Stimulated activated CD8-positive, alpha-beta memory T cell treated with anti-CD3 and anti-CD28 coated beads, Interleukin-7, amount 100 ng/mL, for 48 hours (primary cell): Measurements from ENCODE around the gene CAPNS1.
A peak's percentile ranks its signal among the peaks of the same experiment; 100 is the strongest.

ENCODE experiments used
- DNase-seq, 2 donors: peaks; one replicate each; pipeline ENCODE4 v3.0.0-alpha.2; 2020; ENCODE audit warnings: low read depth in 1 of 2; ENCODE audit errors: extremely low read depth in 1 of 2

The CAPNS1 gene

DNA sequence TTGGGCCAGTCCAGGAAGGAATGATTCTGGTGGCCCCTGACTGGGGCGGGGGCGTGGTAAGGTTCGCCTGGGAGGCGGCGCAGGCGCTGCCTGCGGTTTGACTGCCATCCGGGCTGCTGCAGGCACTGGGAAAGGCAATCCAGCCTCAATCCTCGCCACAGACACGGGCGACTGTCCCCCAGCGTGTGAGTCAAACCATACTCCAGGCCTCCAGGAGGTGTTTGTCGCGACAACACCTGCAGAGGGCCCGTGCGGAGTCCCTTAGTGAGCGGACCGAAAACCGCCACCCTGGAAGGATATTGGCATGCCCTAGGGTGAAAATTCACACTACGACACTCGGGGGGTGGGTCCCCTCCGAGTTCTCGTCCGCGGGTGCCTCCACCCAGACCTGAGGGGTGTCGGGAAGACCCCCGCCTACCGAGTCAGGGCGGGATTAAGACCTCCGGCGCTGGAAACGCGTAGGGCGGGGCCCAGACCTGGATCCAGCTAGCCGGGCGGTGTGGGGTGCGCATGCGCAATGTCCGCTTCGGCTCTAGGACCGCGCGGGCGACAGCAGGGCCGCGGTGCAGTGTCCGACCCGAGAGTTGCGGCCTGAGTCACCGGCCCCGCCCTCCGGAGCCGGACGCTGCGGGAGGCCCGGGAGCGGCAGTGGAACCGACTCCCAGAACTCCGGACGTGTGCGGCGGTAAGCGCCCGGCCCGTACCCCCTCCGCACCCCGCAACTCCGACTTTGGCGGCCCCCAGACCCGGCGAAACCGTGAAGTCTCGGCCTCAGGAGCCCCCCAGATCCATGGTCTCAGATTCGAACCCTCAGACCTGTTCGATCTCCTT lies at the start of gene CAPNS1:
Gene CAPNS1, plus strand, starts transcription at position 594 of the 831 bp plus-strand sequence. CDS start 946 bp downstream, outside the sequence.
- DNase-seq = peak; percentile 94 to 95

DNA sequence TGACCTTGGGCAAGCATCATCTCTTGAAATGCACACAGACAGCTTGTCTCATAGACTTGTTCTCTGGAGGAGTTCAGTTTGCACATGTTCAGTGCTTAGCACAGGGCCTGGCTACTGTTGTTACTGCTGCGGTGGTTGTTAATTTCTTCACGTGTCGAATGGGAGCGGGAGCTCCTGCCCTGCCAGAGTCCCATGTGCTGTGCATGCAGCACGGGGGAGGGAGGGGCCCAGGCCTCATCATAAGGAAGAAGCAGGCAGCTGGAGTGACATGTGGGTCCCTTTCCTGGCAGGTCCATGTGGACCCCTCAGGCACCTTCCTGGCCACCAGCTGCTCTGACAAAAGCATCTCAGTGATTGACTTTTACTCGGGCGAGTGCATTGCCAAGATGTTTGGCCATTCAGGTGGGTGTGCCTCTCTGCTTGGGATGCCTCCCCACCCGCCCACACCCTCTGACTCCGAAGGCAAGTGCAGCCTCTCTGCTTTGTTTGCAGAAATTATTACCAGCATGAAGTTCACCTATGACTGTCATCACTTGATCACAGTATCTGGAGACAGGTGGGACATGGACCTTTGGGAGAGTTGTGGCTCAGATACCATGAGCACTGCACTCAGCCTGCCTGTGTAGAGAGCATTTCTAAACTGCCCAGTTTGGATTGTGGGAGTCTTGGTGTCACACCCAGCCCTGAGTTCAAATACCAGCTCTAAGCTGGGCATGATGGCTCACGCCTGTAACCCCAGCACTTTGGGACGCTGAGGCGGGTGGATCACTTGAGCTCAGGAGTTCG lies 48.8 kb upstream of the CAPNS1 start:
- DNase-seq = no peak

DNA sequence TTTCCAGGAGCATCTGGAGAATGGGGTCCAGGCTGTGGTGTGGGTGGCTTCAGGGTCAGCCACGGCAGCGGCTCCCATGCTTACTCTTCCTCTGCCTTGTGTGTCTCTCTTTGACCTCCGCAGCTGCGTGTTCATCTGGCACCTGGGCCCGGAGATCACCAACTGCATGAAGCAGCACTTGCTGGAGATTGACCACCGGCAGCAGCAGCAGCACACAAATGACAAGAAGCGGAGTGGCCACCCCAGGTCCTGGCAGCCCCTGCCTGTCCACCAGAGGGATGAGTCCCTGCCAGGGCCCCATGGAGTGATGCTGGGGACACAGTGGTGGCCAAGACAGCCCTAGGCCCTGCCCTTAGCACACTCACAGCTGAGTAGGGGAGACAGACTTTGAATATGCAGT lies 47.3 kb upstream of the CAPNS1 start:
- DNase-seq = no peak

DNA sequence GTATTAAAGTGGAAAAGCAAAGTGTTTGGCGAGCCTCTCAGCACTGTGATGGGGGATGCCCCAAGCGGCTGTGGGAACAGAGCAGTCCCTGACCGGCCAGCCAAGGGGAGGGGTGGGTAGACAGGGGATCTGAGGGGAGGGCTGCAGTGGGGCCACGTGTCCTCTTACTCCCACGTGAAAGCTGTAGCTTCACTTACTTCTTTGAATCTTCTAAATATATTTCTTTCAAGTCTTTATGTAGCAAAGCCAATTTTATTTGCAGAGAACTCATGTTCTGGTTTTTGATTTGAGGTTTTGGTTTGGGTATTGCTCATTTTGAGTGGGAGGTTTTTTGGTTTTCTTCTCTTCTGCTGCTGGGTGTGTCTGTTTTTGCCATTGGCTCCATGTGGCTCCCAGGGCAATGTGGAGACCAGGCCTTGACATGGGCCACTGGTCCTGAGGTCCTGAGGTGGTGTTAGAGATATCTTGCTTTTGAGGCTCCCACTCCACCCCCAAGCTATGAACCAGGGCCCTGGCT lies 46.7 kb upstream of the CAPNS1 start:
- DNase-seq = peak in 1 of 2 donors; percentile 14

DNA sequence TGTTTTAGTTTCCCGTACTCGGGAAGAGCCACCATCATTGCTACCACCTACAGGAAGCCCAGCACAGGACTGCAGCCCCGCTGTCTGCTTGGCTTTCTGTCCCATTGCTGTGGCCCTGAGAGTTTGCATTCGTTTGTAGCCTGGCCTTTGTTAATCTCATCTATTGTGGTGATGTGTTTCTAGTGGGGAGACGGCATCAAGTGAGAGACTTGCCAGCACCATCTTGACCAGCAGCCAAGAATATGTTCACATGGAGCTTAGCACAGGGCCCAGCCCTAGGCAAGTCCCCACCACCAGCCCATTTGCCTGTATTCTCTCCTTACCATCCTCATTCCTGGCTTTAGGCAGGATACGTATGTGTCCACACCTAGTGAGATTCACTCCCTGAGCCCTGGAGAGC lies 46.2 kb upstream of the CAPNS1 start:
- DNase-seq = no peak

DNA sequence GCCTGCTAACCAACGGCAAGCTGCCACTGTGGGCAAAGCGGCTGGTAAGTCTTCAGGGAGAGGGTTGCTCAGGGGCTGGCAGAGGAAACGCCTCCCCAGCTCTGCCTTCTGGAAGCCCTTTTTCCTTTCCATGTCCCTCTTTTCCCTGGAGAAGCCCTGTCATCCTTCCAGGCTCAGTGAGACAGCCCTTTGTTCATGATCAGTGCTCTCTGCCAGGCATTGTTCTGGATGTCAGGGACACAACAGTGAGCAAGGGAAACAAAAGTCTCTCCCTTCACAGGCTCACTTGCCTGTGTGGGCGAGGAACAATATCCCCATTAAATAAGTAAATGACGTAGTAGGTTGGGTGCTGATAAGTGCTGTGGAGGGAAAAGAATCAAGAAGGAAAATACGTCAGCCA lies 42.8 kb upstream of the CAPNS1 start:
- DNase-seq = no peak

DNA sequence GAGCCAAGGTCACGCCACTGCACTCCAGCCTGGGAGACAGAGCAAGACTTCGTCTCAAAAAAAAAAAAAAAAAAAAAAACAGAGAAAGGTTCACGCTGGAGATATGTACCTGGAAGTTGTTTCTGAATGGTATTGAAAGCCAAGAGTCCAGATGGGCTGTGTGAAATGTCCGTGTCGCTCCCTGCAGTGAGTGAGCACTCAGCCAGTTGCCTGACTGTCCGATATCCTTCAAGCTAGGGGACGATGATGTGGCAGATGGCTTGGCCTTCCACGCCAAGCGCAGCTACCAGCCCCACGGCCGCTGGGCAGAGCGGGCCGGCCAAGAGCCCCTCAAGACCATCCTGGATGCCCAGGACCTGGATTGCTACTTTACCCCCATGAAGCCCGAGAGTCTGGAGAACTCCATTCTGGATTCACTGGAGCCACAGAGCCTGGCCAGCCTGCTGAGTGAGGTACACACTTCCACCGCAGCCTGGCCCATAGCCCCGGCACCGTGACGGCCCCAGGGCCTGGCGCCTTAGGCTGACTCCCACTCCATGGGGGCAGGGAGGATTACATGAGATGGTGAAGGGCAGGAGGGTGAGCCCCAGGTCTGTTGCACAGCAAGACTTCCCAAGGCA lies 40.6 kb upstream of the CAPNS1 start:
- DNase-seq = no peak

DNA sequence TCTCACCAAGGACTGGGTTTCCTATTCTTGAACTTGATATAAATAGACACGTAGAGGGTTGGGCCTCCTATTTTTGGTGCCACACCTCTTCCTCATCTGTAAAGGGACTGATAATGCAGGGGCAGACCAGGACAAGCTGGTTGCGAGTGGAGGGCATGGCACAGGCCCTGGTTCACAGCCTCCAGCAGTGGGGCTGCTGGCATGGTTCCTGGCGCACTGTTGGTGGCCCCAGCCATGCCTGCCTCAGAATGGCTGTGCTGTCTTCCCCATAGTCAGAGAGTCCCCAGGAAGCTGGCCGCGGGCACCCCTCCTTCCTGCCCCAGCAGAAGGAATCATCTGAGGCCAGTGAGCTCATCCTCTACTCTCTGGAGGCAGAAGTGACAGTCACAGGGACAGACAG lies 39.4 kb upstream of the CAPNS1 start:
- no peak for DNase-seq

DNA sequence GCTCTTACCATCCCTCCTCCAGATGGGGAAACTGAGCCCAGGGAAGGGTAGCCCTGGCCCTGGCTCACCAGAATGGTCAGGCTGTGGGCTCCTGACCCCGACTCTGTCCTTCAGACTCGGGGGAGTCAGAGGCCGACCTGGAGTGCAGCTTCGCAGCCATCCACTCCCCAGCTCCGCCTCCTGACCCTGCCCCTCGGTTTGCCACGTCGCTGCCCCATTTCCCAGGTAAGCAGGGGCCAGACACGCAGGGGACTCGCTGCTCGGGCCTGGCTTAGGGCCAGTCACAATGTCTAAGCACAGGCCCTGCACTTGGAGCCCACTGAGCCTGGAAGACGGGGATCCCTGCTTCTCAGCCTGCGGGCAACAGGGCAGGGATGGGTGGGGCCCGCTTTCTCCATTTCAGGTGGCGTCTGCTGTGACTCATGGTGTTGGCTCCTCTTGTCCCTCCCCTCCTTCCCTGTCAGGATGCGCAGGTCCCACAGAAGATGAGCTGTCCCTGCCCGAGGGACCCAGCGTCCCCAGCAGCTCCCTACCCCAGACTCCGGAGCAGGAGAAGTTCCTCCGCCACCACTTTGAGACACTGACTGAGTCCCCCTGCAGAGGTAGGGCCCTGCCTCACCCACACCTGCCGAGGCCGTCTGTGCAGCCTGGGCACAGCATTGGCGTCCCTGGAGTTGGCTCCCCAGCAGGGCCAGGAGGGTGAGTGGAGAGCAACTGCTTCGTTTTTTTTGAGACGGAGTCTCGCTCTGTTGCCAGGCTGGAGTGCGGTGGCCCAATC lies 38.1 kb upstream of the CAPNS1 start:
- no peak for DNase-seq

DNA sequence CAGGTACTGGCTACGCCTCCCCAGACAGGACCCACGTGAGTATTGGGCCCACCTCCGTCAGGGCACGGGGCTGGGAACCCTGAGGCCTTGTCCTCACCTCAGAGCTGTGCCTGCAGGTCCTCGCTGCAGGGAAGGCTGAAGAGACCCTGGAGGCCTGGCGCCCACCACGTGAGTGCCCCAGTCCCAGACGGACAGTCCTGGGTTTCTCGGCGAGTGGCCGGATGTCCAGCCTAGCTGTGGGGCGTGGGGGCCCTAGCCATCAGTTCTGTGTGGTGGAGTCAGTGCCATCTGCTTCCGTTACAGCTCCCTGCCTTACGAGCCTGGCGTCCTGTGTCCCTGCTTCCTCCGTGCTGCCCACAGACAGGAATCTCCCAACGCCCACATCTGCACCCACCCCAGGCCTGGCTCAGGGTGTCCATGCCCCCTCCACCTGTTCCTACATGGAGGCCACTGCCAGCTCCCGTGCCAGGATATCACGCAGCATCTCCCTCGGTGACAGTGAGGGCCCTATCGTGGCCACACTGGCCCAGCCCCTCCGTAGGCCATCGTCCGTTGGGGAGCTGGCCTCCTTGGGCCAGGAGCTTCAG lies 36.7 kb upstream of the CAPNS1 start:
- DNase-seq = no peak

DNA sequence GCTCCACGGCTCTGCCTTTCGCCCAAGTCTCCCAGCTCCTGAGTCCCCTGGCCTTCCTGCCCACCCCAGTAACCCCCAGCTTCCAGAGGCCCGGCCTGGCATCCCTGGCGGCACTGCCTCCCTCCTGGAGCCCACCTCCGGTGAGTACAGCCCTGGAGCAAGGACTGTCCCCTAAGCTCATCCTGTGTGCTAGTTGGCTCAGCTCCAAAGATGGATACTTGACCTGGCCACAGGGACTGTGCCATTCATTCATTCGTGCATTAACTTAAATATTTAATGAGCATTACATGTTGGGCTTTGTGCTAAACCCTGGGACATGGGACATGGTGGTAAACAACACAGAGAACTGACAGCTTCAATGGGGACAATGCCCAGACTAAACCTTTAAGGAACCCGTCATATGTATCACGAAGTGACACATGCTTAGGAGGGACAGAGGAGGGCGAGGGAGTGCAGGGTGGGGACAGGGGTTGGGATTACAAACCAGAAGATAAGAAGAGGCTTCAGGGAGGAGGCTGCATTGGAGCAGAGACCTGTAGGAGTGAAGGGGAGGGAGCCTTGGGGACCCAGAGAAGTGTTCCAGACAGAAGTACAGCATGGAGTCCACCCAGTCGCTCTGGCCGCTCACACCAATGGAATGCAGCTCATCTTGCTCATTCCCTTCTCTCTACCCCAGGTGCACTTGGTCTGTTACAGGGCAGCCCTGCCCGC lies 35.9 kb upstream of the CAPNS1 start:
- no peak for DNase-seq

DNA sequence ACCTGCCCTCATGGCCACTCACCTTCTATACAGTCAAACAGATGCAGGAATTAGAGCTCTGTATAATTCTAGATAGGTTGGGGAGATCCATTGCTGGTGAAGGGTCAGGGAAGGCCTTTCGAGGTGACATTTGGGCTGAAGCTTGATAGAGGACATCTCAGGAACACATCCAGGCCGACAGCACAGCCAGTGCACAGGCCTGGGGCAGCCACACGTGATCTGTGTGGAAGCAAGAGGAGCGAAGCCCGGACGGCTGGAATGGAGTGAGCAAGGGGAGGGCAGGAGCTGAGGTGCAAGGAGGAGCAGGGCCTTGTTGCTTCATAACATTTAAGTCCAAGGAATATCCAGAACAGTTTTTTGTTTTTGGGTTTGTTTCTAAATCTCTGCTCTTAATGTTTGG lies 33.4 kb upstream of the CAPNS1 start:
- no peak for DNase-seq

DNA sequence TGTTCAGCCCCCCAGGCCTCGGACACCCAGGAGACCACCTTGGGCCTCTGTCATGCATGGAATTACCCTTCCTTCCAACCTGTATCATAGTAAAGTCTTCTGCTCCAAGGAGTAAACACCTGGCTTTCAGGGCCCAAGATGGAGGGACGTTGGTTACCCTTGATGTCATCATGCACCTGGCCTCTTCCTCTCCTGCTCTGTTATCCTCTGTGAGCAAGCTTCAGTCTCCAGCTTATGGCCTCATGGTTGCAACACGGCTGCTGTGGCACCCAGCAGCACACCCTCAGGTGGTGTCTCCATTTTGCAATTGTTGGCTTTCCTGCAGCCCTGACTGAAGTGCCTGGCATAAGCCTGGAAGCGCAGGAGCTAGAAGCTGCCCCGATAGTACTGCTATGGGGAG lies 32.9 kb upstream of the CAPNS1 start:
- DNase-seq = no peak

DNA sequence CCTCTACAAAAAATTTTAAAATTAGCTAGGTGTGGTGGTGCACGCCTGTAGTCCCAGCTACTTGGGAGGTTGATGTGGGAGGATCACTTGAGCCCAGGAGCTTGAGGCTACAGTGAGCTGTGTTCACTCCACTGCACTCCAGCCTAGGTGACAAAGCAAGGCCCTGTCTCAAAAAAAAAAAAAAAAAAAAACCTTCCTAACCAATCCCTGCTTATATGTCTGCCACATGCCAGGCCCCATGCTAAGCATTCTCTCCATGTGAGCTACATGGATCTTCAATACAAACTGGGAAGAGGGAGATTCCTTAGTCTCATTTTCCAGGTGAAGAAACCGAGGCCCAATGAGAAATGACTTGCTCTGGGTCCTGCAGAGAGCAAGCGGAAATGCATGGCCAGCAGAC lies 31.2 kb upstream of the CAPNS1 start:
- no peak for DNase-seq

DNA sequence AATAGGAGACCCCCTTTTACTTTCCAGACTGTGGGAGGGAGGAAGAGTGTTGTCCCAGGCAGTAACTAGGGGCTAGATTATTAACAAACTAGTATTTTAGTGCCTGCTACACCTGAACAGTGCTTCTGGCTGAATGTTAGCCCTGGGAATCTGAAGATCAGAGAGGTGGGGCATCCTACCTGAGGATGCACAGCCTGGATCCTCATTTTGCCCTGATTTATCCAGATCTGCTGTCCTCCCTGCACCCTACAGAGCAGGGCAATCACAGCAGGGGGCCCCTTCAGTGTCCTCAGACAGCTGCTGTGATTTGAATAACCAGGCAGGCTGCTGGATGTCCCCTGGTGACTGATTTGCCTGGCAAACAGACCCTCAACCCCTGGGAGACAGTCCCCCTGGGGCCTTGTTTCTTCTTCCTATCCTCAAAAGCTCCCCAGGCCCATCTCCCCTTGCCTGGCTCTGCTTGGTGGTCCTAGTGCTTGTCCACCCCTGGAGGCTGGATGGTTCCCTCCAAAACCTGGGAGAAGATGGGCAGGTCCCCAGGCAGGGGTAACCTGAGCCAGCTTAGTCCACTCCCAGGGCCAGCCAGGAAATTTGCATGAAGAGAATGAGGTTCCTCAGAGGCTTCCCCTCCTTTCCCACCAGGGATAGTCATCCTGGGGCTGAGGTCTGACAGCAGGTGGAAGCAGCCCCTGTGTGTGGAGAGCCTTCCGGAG lies 29.2 kb upstream of the CAPNS1 start, which contains the start of gene OVOL3:
Gene OVOL3, plus strand, starts transcription at position 657 of the 713 bp plus-strand sequence. CDS start 60 bp downstream, outside the sequence.
- no peak for DNase-seq

DNA sequence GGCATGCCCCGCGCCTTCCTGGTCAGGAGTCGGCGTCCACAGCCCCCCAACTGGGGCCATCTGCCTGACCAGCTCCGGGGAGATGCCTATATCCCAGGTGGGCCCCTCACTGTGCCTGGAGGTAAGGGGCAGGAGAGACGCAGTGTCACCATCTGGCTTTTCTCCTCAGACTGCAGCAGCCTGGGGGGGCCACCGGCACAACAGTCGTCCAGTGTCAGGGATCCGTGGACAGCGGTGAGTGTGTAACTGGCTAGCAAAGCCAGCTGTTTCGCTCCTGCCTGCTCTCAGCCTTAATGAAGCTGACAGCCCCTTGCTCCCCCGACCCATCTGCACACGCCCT lies 28.7 kb upstream of the CAPNS1 start:
- DNase-seq = no peak

DNA sequence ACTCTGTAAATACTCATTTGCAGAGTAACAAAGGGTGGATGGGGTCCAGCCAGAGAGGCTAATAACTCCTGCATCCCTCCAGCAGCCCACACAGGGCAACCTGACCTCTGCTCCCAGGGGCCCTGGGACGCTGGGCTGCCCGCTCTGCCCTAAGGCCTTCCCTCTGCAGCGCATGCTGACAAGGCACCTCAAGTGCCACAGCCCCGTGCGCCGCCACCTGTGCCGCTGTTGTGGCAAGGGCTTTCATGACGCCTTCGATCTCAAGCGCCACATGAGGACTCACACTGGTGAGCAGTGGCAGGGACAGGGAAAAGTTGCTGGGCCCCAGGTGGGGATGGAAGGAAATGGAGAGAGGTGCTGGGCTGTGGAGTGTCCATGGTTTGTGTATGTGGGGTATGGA lies 27.2 kb upstream of the CAPNS1 start:
- no peak for DNase-seq

DNA sequence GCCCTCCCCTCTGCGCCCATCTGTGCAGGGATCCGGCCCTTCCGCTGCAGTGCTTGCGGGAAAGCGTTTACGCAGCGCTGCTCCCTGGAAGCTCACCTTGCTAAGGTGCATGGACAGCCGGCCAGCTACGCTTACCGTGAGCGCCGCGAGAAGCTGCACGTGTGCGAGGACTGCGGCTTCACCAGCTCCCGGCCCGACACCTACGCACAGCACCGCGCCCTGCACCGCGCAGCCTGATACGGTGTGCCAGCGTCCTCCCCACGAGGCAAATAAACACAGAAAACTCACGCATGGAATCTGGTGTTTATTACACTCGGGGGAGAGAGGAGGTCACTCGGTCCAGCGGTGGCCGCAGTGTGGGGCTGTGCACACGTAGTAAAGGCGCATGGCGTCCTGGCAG lies 26.4 kb upstream of the CAPNS1 start:
- DNase-seq = no peak
